Measurements from ENCODE around the gene PIM1.
A peak's percentile ranks its signal among the peaks of the same experiment; 100 is the strongest.

PIM1 gene

GRCh38 chr6:37171970-37172812 lies 2.2 kb downstream of the PIM1 start:
- peak overlapping the region; percentile 74; the same call in 1 of the 2 replicates for H3K27ac ChIP-seq
- H3K27me3 ChIP-seq, result peaks cover 18% of the 10 kb centered on the region
- peak overlapping the region; percentile 80 for H3K4me3 ChIP-seq
- H3K9me3 ChIP-seq, result no peaks in the 10 kb centered on the region
- 0 out of 2 replicates have a peak, but pooled peaks cover 6% of the 10 kb centered on the region for H4K20me1 ChIP-seq
- no peak for TF ChIP-seq Cebpa-rat (IDR thresholded peaks at IDR 0.05)
- H3K36me3 ChIP-seq, result peaks cover 27% of the 10 kb centered on the region
- H3K4me2 ChIP-seq, result peak overlapping the region; percentile 100
- peaks cover 69% of the 10 kb centered on the region for H3K4me1 ChIP-seq
- peak overlapping the region; percentile 78 for H3K9ac ChIP-seq

DNA sequence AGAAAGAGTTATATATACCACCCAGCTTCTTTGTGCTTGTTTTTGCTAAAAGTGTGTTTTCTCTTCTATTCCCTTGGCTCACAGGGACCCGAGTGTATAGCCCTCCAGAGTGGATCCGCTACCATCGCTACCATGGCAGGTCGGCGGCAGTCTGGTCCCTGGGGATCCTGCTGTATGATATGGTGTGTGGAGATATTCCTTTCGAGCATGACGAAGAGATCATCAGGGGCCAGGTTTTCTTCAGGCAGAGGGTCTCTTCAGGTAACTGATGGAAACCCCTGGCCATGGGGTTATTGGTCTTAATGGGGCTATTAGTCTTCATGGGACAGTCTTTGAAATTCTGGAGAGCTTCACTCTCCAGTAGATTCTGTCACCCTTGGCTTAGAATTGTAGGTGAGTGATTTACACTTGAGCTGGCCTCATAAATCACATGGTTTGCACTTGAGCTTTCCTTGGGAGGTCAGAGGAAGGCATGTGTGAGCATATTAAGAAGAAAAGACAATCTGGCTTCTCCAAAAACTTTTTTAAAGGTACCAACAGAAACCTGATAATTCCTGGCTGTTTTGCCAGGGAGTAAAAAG lies 3.0 kb downstream of the PIM1 start:
- no peak overlapping the region for H3K27ac ChIP-seq
- H3K4me3 ChIP-seq, result peak overlapping the region; percentile 80; the same call in 1 of the 2 replicates

DNA sequence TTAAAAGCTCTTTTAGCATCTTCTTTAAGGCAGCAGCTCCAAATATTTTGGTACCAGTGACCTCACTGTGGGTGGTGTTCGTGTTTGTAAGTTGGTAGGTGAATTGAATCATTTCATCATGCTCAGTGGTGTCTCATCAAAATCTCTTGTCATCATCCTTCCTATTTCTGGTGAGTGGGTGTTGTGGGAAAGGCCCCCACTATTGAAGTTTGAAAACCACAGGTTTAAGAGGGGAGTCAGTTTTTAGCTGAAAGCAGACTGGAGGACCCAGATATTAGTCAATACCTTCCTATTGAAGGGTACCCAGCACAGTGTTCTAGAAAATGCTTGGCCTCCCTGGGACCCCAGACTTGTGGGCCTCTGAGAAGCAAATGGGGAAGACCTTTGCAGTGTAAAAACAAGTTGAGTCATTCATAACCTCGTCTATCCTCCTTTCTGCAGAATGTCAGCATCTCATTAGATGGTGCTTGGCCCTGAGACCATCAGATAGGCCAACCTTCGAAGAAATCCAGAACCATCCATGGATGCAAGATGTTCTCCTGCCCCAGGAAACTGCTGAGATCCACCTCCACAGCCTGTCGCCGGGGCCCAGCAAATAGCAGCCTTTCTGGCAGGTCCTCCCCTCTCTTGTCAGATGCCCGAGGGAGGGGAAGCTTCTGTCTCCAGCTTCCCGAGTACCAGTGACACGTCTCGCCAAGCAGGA lies 3.7 kb downstream of the PIM1 start:
- H3K27ac ChIP-seq, result no peak overlapping the region
- H3K9ac ChIP-seq, result no peak overlapping the region
- H3K4me1 ChIP-seq, result peaks cover 74% of the 10 kb centered on the region
- no peak overlapping the region for H3K4me3 ChIP-seq
- no peak for TF ChIP-seq Cebpa-rat (IDR thresholded peaks at IDR 0.05)
- peaks cover 18% of the 10 kb centered on the region for H3K27me3 ChIP-seq
- peak overlapping the region; percentile 100 for H3K4me2 ChIP-seq
- peaks cover 27% of the 10 kb centered on the region for H3K36me3 ChIP-seq
- H3K9me3 ChIP-seq, result no peaks in the 10 kb centered on the region
- 0 out of 2 replicates have a peak, but pooled peaks cover 6% of the 10 kb centered on the region for H4K20me1 ChIP-seq

More for the DNA sequence above, 3.0 kb downstream of the PIM1 start:
- 0 out of 2 replicates have a peak, but pooled peaks cover 6% of the 10 kb centered on the region for H4K20me1 ChIP-seq
- no peaks in the 10 kb centered on the region for H3K9me3 ChIP-seq
- peaks cover 18% of the 10 kb centered on the region for H3K27me3 ChIP-seq
- H3K4me1 ChIP-seq, result peaks cover 78% of the 10 kb centered on the region
- H3K36me3 ChIP-seq, result peaks cover 27% of the 10 kb centered on the region
- peak overlapping the region; percentile 100 for H3K4me2 ChIP-seq
- H3K9ac ChIP-seq, result 0 out of 2 replicates have a peak overlapping the region, but pooled peaks have one; percentile 15
- TF ChIP-seq Cebpa-rat (IDR thresholded peaks at IDR 0.05), result no peak

- no peak for TF ChIP-seq Cebpa-rat (IDR thresholded peaks at IDR 0.05)
- peaks cover 27% of the 10 kb centered on the region for H3K36me3 ChIP-seq
- H3K4me2 ChIP-seq, result no peak overlapping the region
- H3K27me3 ChIP-seq, result peaks cover 18% of the 10 kb centered on the region
- no peak overlapping the region for H3K4me3 ChIP-seq
- 0 out of 2 replicates have a peak, but pooled peaks cover 6% of the 10 kb centered on the region for H4K20me1 ChIP-seq
- H3K27ac ChIP-seq, result no peak overlapping the region
- H3K9me3 ChIP-seq, result no peaks in the 10 kb centered on the region
- peaks cover 69% of the 10 kb centered on the region for H3K4me1 ChIP-seq
- no peak overlapping the region for H3K9ac ChIP-seq
These were observed 4.2 kb downstream of the PIM1 start for GRCh38 chr6:37174196-37174514.

DNA sequence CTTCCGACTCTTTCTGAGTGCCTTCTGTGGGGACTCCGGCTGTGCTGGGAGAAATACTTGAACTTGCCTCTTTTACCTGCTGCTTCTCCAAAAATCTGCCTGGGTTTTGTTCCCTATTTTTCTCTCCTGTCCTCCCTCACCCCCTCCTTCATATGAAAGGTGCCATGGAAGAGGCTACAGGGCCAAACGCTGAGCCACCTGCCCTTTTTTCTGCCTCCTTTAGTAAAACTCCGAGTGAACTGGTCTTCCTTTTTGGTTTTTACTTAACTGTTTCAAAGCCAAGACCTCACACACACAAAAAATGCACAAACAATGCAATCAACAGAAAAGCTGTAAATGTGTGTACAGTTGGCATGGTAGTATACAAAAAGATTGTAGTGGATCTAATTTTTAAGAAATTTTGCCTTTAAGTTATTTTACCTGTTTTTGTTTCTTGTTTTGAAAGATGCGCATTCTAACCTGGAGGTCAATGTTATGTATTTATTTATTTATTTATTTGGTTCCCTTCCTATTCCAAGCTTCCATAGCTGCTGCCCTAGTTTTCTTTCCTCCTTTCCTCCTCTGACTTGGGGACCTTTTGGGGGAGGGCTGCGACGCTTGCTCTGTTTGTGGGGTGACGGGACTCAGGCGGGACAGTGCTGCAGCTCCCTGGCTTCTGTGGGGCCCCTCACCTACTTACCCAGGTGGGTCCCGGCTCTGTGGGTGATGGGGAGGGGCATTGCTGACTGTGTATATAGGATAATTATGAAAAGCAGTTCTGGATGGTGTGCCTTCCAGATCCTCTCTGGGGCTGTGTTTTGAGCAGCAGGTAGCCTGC lies 4.8 kb downstream of the PIM1 start:
- Histone ChIP-seq H3K4me1 (peaks cover 69% of the 10 kb centered on the region), H3K9ac (no peak overlapping the region), H3K4me3 (no peak overlapping the region), H3K4me2 (no peak overlapping the region), H3K27ac (no peak overlapping the region), H4K20me1 (0 out of 2 replicates have a peak, but pooled peaks cover 6% of the 10 kb centered on the region), H3K27me3 (peaks cover 18% of the 10 kb centered on the region), H3K9me3 (no peaks in the 10 kb centered on the region), H3K36me3 (peaks cover 27% of the 10 kb centered on the region)
- TF ChIP-seq Cebpa-rat (IDR thresholded peaks at IDR 0.05), result no peak

DNA sequence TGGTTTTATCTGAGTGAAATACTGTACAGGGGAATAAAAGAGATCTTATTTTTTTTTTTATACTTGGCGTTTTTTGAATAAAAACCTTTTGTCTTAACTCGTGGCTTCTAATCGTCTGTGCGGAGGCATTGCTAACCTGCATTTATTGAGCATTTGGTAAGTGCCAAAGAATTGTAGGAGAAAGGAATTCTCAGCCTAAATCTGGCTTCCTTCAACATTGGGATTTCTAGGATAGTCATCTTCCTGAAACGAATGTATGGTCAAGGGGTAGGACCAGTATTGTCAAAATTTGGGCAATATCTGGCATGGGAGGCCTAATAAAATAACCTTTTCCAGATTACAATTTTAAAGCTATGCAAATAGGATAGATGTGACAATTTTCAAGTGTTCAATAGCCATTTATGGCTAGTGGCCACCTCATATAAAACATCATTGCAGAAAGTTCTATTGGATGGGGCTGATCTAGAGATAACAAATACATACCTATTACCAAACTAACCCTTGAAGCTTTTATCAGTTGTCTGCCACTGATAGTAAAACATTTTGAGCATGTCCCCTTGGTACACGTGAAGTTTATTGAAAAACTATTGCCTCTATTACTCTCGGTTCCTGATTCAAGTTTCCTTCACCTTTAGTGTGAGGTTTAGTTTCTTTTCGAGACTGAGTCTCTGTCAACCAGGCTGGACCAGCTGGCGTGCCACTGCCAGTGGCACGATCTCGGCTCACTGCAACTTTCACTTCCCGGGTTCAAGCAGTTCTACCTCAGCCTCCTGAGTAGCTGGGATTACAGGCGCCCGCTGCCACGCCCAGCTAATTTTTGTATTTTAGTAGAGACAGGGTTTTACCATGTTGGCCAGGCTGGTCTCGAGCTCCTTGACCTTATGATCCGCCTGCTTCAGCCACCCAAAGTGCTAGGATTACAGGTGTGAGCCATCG lies 5.6 kb downstream of the PIM1 start:
- no peak for TF ChIP-seq Cebpa-rat (IDR thresholded peaks at IDR 0.05)
- H4K20me1 ChIP-seq, result 0 out of 2 replicates have a peak, but pooled peaks cover 6% of the 10 kb centered on the region
- no peak overlapping the region for H3K27ac ChIP-seq

DNA sequence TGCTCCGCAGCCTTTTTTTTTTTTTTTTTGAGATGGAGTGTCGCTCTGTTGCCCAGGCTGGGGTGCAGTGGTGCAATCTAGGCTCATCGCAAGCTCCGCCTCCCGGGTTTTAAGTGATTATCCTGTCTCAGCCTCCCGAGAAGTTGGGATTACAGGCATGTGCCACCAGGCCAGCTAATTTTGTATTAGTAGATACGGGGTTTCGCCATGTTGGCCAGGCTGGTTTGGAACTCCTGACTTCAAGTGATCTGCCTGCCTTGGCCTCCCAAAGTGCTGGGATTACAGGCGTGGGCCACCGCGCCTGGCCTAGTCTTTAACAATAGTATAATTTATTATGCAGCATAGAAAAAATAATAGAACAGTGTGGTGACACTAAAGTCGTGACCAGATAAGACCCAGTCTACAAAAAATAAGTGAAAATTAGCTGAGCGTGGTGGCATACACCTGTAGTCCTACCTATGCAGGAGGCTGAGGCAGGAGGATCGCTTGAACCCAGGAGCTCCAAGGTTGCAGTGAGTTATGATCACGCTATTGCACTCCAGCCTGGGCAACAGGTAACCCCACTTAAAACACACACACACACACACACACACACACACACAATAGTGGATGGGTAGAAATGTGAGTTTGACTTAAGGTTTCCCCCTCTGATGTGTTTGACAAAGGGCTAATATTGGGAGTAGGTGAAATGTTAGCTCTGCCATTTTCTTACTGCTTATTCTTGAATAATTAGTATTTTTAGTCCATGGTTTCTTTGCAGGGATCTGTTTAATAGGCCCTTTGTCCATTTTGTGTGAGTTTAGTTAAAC lies 6.5 kb downstream of the PIM1 start:
- Histone ChIP-seq H4K20me1 (0 out of 2 replicates have a peak, but pooled peaks cover 6% of the 10 kb centered on the region), H3K9ac (no peak overlapping the region), H3K27me3 (peaks cover 5% of the 10 kb centered on the region; the same call in 1 of the 2 replicates), H3K4me1 (peaks cover 63% of the 10 kb centered on the region), H3K9me3 (no peaks in the 10 kb centered on the region), H3K27ac (no peak overlapping the region), H3K4me3 (no peak overlapping the region), H3K4me2 (peak overlapping the region; percentile 76), H3K36me3 (peaks cover 27% of the 10 kb centered on the region)
- TF ChIP-seq Cebpa-rat (IDR thresholded peaks at IDR 0.05), result no peak

More for the DNA sequence above, 5.6 kb downstream of the PIM1 start:
- Histone ChIP-seq H3K9me3 (no peaks in the 10 kb centered on the region), H3K4me1 (peaks cover 69% of the 10 kb centered on the region), H3K4me2 (peak overlapping the region; percentile 76), H3K4me3 (no peak overlapping the region), H3K9ac (no peak overlapping the region), H3K36me3 (peaks cover 27% of the 10 kb centered on the region), H3K27me3 (peaks cover 14% of the 10 kb centered on the region)
